Measurements from ENCODE around the gene PTCSC3. TPM values are rescaled to one million over a fixed set of nuclear protein-coding genes. Genes with fewer than 3 reads are reported as not detected.

The PTCSC3 gene
- total RNA-seq, 2 experiments from 2014 or later = not detected

- Histone ChIP-seq H3K79me2 (ENCODE audit: insufficient read depth, low read depth, low read length) (no peaks in the 10 kb centered on the region), H3K4me1 (ENCODE audit: insufficient read depth, low read length, poor library complexity, severe bottlenecking) (no peaks in the 10 kb centered on the region), H4K20me1 (ENCODE audit: insufficient read depth, low read length) (no peaks in the 10 kb centered on the region), H3K27ac (ENCODE audit: low read depth, low read length, poor library complexity, severe bottlenecking) (no peak overlapping the region), H3K4me2 (ENCODE audit: low read length) (no peak overlapping the region), H3K4me3 (ENCODE audit: low read depth, low read length, poor library complexity, severe bottlenecking) (no peak overlapping the region), H3K9me3 (ENCODE audit: low read length) (no peaks in the 10 kb centered on the region), H2AFZ (ENCODE audit: low read length) (no peak overlapping the region), H3K9me2 (ENCODE audit: insufficient read depth, low read length) (no peaks in the 10 kb centered on the region), H3K36me3 (ENCODE audit: insufficient read depth, low read length) (no peaks in the 10 kb centered on the region)
- BruUV-seq (replicated peaks) = no TSS peak
- CTCF ChIA-PET (ENCODE audit: unreplicated experiment) = no interaction called here
- intact Hi-C loops (cut with micrococcal nuclease; ENCODE audit: unreplicated experiment) = no loop called here
- POLR2A ChIA-PET = no interaction called here
- no peak for DNase-seq (ENCODE audit: low spot score)
- TF ChIP-seq CTCF (conservative IDR thresholded peaks at IDR 0.05; ENCODE audit: low read length) (no peak), EZH2phosphoT487 (IDR thresholded peaks at IDR 0.05; ENCODE audit: borderline replicate concordance, low read depth, low read length) (no peak)
Measured at GRCh38 chr14:36151335-36151734, 25.2 kb downstream of the PTCSC3 start.

- no peak overlapping the region for H3K4me3 ChIP-seq (ENCODE audit: low read depth, low read length, poor library complexity, severe bottlenecking)
- H3K9me3 ChIP-seq (ENCODE audit: low read length) = no peaks in the 10 kb centered on the region
- intact Hi-C loops (cut with micrococcal nuclease; ENCODE audit: unreplicated experiment) = no loop called here
- no peak overlapping the region for H2AFZ ChIP-seq (ENCODE audit: low read length)
- POLR2A ChIA-PET = no interaction called here
- no peak overlapping the region for H3K4me2 ChIP-seq (ENCODE audit: low read length)
- no peak for DNase-seq (ENCODE audit: low spot score)
- no TSS peak for BruUV-seq (replicated peaks)
- no peaks in the 10 kb centered on the region for H3K79me2 ChIP-seq (ENCODE audit: insufficient read depth, low read depth, low read length)
- H4K20me1 ChIP-seq (ENCODE audit: insufficient read depth, low read length) = no peaks in the 10 kb centered on the region
- H3K27ac ChIP-seq (ENCODE audit: low read depth, low read length, poor library complexity, severe bottlenecking) = no peak overlapping the region
- H3K36me3 ChIP-seq (ENCODE audit: insufficient read depth, low read length) = no peaks in the 10 kb centered on the region
- no peaks in the 10 kb centered on the region for H3K4me1 ChIP-seq (ENCODE audit: insufficient read depth, low read length, poor library complexity, severe bottlenecking)
- no peak for TF ChIP-seq CTCF (conservative IDR thresholded peaks at IDR 0.05; ENCODE audit: low read length)
- TF ChIP-seq EZH2phosphoT487 (IDR thresholded peaks at IDR 0.05; ENCODE audit: borderline replicate concordance, low read depth, low read length) = no peak
- H3K9me2 ChIP-seq (ENCODE audit: insufficient read depth, low read length) = no peaks in the 10 kb centered on the region
- CTCF ChIA-PET (ENCODE audit: unreplicated experiment) = no interaction called here
Measured at GRCh38 chr14:36134038-36134437, 42.5 kb downstream of the PTCSC3 start.

GRCh38 chr14:36132826-36133225, 43.7 kb downstream of the PTCSC3 start:
- no peak for DNase-seq (ENCODE audit: low spot score)
- Histone ChIP-seq H3K27ac (ENCODE audit: low read depth, low read length, poor library complexity, severe bottlenecking) (no peak overlapping the region), H2AFZ (ENCODE audit: low read length) (no peak overlapping the region), H3K4me1 (ENCODE audit: insufficient read depth, low read length, poor library complexity, severe bottlenecking) (no peaks in the 10 kb centered on the region), H3K4me2 (ENCODE audit: low read length) (no peak overlapping the region), H3K9me2 (ENCODE audit: insufficient read depth, low read length) (no peaks in the 10 kb centered on the region), H3K9me3 (ENCODE audit: low read length) (no peaks in the 10 kb centered on the region), H4K20me1 (ENCODE audit: insufficient read depth, low read length) (no peaks in the 10 kb centered on the region), H3K4me3 (ENCODE audit: low read depth, low read length, poor library complexity, severe bottlenecking) (no peak overlapping the region), H3K36me3 (ENCODE audit: insufficient read depth, low read length) (no peaks in the 10 kb centered on the region), H3K79me2 (ENCODE audit: insufficient read depth, low read depth, low read length) (no peaks in the 10 kb centered on the region)
- ChIA-PET POLR2A (no interaction called here), CTCF (ENCODE audit: unreplicated experiment) (no interaction called here)
- BruUV-seq (replicated peaks) = no TSS peak
- TF ChIP-seq EZH2phosphoT487 (IDR thresholded peaks at IDR 0.05; ENCODE audit: borderline replicate concordance, low read depth, low read length) (no peak), CTCF (conservative IDR thresholded peaks at IDR 0.05; ENCODE audit: low read length) (no peak)
- intact Hi-C loops (cut with micrococcal nuclease; ENCODE audit: unreplicated experiment) = no loop called here

All from OCI-LY7 (cell line).